Measurements from ENCODE around the gene PRDM16.

- TF ChIP-seq CTCF (IDR thresholded peaks at IDR 0.05; ENCODE audit: borderline replicate concordance, extremely low read depth, low read length, poor library complexity, severe bottlenecking) = no peak
- TF ChIP-seq EZH2 (IDR thresholded peaks at IDR 0.05; ENCODE audit: borderline replicate concordance, low read depth, low read length, severe bottlenecking) = no peak
Measured at GRCh38 chr1:3331564-3331963, 262.6 kb downstream of the PRDM16 start.
